Activated naive CD4-positive, alpha-beta T cell treated with anti-CD3 and anti-CD28 coated beads, Interleukin-2, amount 10 ng/mL, durations not matched to agents 7 days and 5 days (primary cell): ENCODE measurements around the gene NBAS.
A peak's percentile ranks its signal among the peaks of the same experiment; 100 is the strongest.

Experiments
- CTCF ChIA-PET: fragments of 350-600 bp; sonication (Branson Sonifier 250); formaldehyde crosslinking; loops from one replicate; lab custom pipeline; 2021; ENCODE audit warnings: antibody characterized with exemption; lab: Charles Lee
- DNase-seq: peaks from one replicate; pipeline ENCODE4 v3.0.0-alpha.2; 2020
- H3K27ac Mint-ChIP-seq: one replicate; pipeline ENCODE4 v1.8.0; 2021; ENCODE audit warnings: mild to moderate bottlenecking, moderate library complexity, mixed read lengths
- H3K27me3 Mint-ChIP-seq: one replicate; pipeline ENCODE4 v1.8.0; 2021; ENCODE audit warnings: mild to moderate bottlenecking, mixed read lengths
- H3K36me3 Mint-ChIP-seq: one replicate; pipeline ENCODE4 v1.8.0; 2021; ENCODE audit warnings: mixed read lengths
- H3K4me1 Mint-ChIP-seq: one replicate; pipeline ENCODE4 v1.8.0; 2021; ENCODE audit warnings: mixed read lengths
- H3K4me3 Mint-ChIP-seq: one replicate; pipeline ENCODE4 v1.8.0; 2021; ENCODE audit warnings: mild to moderate bottlenecking, moderate library complexity, mixed read lengths
- H3K9me3 Mint-ChIP-seq: one replicate; pipeline ENCODE4 v1.8.0; 2021; ENCODE audit warnings: mixed read lengths

NBAS gene

GRCh38 chr2:15596350-15596749 is 35.2 kb upstream of the NBAS start:
- H3K36me3 Mint-ChIP-seq, result peaks cover 42% of the 10 kb centered on the region
- no peak overlapping the region for H3K27ac Mint-ChIP-seq
- CTCF ChIA-PET, result no interaction called here

GRCh38 chr2:15595936-15596335 is 34.8 kb upstream of the NBAS start:
- no peak for DNase-seq
- peaks cover 39% of the 10 kb centered on the region for H3K36me3 Mint-ChIP-seq
- no peak overlapping the region for H3K4me3 Mint-ChIP-seq
- H3K27ac Mint-ChIP-seq, result no peak overlapping the region
- CTCF ChIA-PET, result no interaction called here
- H3K9me3 Mint-ChIP-seq, result no peaks in the 10 kb centered on the region
- peaks cover 29% of the 10 kb centered on the region for H3K4me1 Mint-ChIP-seq
- no peaks in the 10 kb centered on the region for H3K27me3 Mint-ChIP-seq

More at GRCh38 chr2:15596350-15596749, 35.2 kb upstream of the NBAS start:
- Mint-ChIP-seq H3K27me3 (no peaks in the 10 kb centered on the region), H3K9me3 (no peaks in the 10 kb centered on the region), H3K4me1 (peaks cover 25% of the 10 kb centered on the region), H3K4me3 (no peak overlapping the region)
- no peak for DNase-seq

DNA sequence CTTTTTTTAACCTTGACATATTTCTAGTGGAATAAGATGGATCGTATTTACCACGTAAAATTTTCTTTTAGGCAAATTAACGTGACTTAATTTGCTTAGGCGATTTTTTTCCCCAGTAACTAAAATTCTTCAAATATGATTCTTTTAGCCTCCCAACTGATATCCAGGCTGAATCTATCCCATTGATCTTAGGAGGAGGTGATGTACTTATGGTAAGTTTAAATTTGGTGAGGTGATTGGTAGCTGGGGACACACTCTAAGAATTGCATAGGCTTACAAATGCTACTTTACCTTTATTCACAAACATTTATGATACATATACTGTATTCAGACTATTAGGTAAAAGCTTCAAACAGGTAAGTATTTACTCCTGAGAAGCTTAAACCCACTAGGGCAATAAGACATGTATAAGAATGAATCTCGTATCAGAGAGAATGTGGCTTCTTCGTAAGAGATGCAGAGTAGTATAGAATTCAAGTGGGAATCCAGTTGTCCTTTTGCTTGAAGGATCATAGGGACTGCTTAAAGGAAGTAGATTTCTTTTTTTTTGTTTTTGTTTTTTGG is 34.3 kb upstream of the NBAS start:
- no peaks in the 10 kb centered on the region for H3K27me3 Mint-ChIP-seq
- DNase-seq, result no peak
- no peak overlapping the region for H3K4me3 Mint-ChIP-seq
- H3K9me3 Mint-ChIP-seq, result no peaks in the 10 kb centered on the region
- H3K4me1 Mint-ChIP-seq, result peaks cover 30% of the 10 kb centered on the region
- peaks cover 36% of the 10 kb centered on the region for H3K36me3 Mint-ChIP-seq
- CTCF ChIA-PET, result no interaction called here
- no peak overlapping the region for H3K27ac Mint-ChIP-seq

- Mint-ChIP-seq H3K36me3 (peaks cover 32% of the 10 kb centered on the region), H3K27me3 (no peaks in the 10 kb centered on the region), H3K4me1 (peaks cover 30% of the 10 kb centered on the region), H3K9me3 (no peaks in the 10 kb centered on the region), H3K4me3 (no peak overlapping the region), H3K27ac (no peak overlapping the region)
- CTCF ChIA-PET, result no interaction called here
- no peak for DNase-seq
Observed at GRCh38 chr2:15594291-15595256, 33.4 kb upstream of the NBAS start.

GRCh38 chr2:15593327-15593705 is 32.2 kb upstream of the NBAS start:
- Mint-ChIP-seq H3K4me1 (peaks cover 30% of the 10 kb centered on the region), H3K27ac (peak overlapping the region; percentile 24), H3K4me3 (peak overlapping the region; percentile 92), H3K9me3 (no peaks in the 10 kb centered on the region), H3K27me3 (no peaks in the 10 kb centered on the region), H3K36me3 (peaks cover 30% of the 10 kb centered on the region)
- DNase-seq, result no peak
- CTCF ChIA-PET, result no interaction called here

DNA sequence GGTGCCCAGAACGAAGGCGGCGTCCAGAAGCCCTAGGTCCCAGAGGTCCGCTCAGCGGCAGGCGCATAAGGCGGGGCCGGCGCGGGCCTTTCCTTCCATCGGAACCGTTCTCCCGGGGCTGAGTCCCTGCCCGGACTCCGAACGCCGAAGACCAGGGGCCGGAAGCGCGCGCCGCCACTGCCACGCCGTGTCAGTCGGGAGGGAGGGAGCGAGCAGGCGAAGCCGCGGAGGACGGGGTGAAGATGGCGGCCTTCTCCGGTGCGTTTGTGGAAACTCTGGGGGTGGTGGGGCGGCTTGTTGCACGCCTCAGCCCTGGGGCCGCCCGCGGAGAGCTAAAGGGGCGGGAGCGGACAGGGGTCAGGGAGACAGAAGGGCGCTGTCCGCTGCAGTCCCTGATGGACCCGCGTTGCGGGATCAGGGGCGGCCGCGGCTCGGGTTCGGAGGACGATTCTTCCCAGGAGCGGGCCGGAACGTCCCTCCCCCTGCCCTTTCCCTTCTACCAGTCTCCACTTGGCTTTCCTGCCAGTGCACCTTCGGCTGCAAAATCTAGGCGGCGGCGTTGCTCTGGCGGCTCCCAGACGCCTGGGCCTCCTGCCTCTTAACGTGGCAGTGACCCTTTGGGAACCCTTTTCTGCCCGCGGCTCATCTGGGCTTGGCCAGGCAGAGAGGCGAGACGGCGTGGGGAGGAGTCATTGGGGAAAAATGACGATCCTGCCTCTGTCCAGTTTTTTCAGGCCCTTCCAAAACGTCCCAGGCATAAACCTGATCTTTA is 30.7 kb upstream of the NBAS start, which contains the start of gene DDX1:
DDX1 (plus strand) TSS at position 177 of the 772 bp plus-strand sequence; CDS start at position 243, 66 bp downstream.
- CTCF ChIA-PET, result interaction anchor here (1.0 to 2.3 kb wide), 4 partner anchors 9 to 19 kb away, joined by 3 to 11 read pairs (median 4); no protein-coding TSS in a partner anchor
- Mint-ChIP-seq H3K27ac (peak within 1 kb of the TSS; percentile 91), H3K27me3 (no peaks in the 10 kb centered on the region), H3K36me3 (peaks cover 22% of the 10 kb centered on the region), H3K9me3 (no peaks in the 10 kb centered on the region), H3K4me1 (peaks cover 30% of the 10 kb centered on the region), H3K4me3 (peak within 1 kb of the TSS; percentile 92)
- DNase-seq, result peak; percentile 86

- H3K27me3 Mint-ChIP-seq, result no peaks in the 10 kb centered on the region
- H3K9me3 Mint-ChIP-seq, result no peaks in the 10 kb centered on the region
- H3K4me3 Mint-ChIP-seq, result peak overlapping the region; percentile 92
- CTCF ChIA-PET, result interaction anchor here (1.0 to 2.3 kb wide), 2 partner anchors 14 to 18 kb away, joined by 4 to 11 read pairs; no protein-coding TSS in a partner anchor
- no peak for DNase-seq
- peaks cover 18% of the 10 kb centered on the region for H3K36me3 Mint-ChIP-seq
- H3K4me1 Mint-ChIP-seq, result peaks cover 30% of the 10 kb centered on the region
- peak overlapping the region; percentile 91 for H3K27ac Mint-ChIP-seq
Observed at GRCh38 chr2:15591373-15591691, 30.2 kb upstream of the NBAS start.

DNA sequence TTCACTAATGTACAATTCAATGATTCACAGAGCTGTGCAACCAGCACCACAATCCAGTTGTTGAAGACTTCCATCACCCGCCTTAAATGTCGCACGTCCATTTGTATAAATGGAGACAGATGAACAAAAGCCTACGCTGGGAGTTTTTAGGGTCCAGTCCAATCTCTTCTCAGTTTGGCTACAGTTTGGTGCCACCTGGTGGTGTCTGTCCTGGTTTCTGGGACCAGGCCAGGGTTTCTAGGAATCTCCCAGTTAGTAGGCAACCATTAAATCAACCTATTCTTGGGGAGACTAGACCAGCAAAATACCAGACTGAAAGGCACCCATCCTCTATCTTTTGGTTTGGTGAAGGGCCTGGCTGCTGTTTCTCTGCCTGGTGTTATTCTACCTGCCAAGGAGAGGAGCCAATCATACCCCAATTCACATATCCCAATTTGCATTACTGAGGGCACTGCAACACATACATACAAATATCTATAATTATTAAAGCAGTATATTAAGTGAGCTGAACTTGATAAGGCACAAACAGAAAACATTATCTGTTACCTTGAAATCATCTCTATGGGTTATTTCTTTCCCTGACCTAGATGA is 27.3 kb upstream of the NBAS start:
- Mint-ChIP-seq H3K27ac (no peak overlapping the region), H3K4me3 (no peak overlapping the region), H3K36me3 (peaks cover 1% of the 10 kb centered on the region), H3K27me3 (no peaks in the 10 kb centered on the region), H3K4me1 (peaks cover 16% of the 10 kb centered on the region), H3K9me3 (no peaks in the 10 kb centered on the region)
- DNase-seq, result peak; percentile 46
- CTCF ChIA-PET, result interaction anchor here (1.5 to 4.7 kb wide), 2 partner anchors 12 to 17 kb away, joined by 3 to 26 read pairs; no protein-coding TSS in a partner anchor

GRCh38 chr2:15584767-15585469 is 23.8 kb upstream of the NBAS start:
- CTCF ChIA-PET, result interaction anchor here (1.5 to 4.7 kb wide), 2 partner anchors 8 to 11 kb away, joined by 3 to 26 read pairs; no protein-coding TSS in a partner anchor
- H3K36me3 Mint-ChIP-seq, result no peaks in the 10 kb centered on the region
- DNase-seq, result no peak
- no peak overlapping the region for H3K27ac Mint-ChIP-seq
- H3K4me3 Mint-ChIP-seq, result no peak overlapping the region
- no peaks in the 10 kb centered on the region for H3K4me1 Mint-ChIP-seq
- no peaks in the 10 kb centered on the region for H3K27me3 Mint-ChIP-seq
- H3K9me3 Mint-ChIP-seq, result no peaks in the 10 kb centered on the region

GRCh38 chr2:15584316-15584715 is 23.2 kb upstream of the NBAS start:
- H3K4me3 Mint-ChIP-seq, result no peak overlapping the region
- H3K36me3 Mint-ChIP-seq, result no peaks in the 10 kb centered on the region
- no peak for DNase-seq
- CTCF ChIA-PET, result interaction anchor here (1.5 kb wide), 1 partner anchor 10 kb away, joined by 3 read pairs; no protein-coding TSS in a partner anchor
- no peaks in the 10 kb centered on the region for H3K4me1 Mint-ChIP-seq
- no peaks in the 10 kb centered on the region for H3K27me3 Mint-ChIP-seq
- no peaks in the 10 kb centered on the region for H3K9me3 Mint-ChIP-seq
- H3K27ac Mint-ChIP-seq, result no peak overlapping the region

DNA sequence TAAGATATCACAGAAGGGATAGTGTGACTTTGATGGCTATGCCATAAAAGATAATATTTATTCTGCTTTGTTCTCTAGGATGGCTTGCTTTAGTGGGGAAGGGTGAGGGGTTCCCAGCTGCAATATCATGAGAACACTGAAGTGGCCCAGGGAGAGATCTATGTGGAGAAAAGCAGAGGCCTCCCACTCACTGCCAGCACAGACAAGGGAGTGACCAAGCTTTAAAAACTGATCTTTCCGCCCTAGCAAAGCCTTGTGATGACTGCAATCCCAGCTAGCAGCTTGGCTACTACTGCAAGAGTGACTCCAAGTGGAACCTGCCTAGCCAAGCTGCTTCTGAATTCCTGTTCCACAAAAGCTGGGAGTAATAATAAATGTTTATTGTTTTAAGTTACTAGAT is 22.7 kb upstream of the NBAS start:
- CTCF ChIA-PET, result no interaction called here
- H3K36me3 Mint-ChIP-seq, result no peaks in the 10 kb centered on the region
- H3K27me3 Mint-ChIP-seq, result no peaks in the 10 kb centered on the region
- H3K4me1 Mint-ChIP-seq, result no peaks in the 10 kb centered on the region
- no peak for DNase-seq
- no peak overlapping the region for H3K4me3 Mint-ChIP-seq
- H3K9me3 Mint-ChIP-seq, result no peaks in the 10 kb centered on the region
- no peak overlapping the region for H3K27ac Mint-ChIP-seq

GRCh38 chr2:15582710-15583357 is 21.7 kb upstream of the NBAS start:
- CTCF ChIA-PET, result interaction anchor here (0.5 kb wide), 1 partner anchor 526 kb away, joined by 3 read pairs; no protein-coding TSS in a partner anchor
- H3K9me3 Mint-ChIP-seq, result no peaks in the 10 kb centered on the region
- no peaks in the 10 kb centered on the region for H3K4me1 Mint-ChIP-seq
- H3K27me3 Mint-ChIP-seq, result no peaks in the 10 kb centered on the region
- H3K4me3 Mint-ChIP-seq, result no peak overlapping the region
- no peak for DNase-seq
- H3K27ac Mint-ChIP-seq, result no peak overlapping the region
- no peaks in the 10 kb centered on the region for H3K36me3 Mint-ChIP-seq

GRCh38 chr2:15580451-15580850 is 19.3 kb upstream of the NBAS start:
- Mint-ChIP-seq H3K4me1 (no peaks in the 10 kb centered on the region), H3K36me3 (no peaks in the 10 kb centered on the region), H3K27me3 (no peaks in the 10 kb centered on the region), H3K9me3 (no peaks in the 10 kb centered on the region), H3K4me3 (no peak overlapping the region), H3K27ac (no peak overlapping the region)
- CTCF ChIA-PET, result no interaction called here
- DNase-seq, result no peak
